ENCODE measurements around the gene HOXA5. TPM values are rescaled to one million over a fixed set of nuclear protein-coding genes. Genes with fewer than 3 reads are reported as not detected.

HOXA5 gene
- total and polyA plus RNA-seq, 5 donors from 2014 or later: not detected

DNA sequence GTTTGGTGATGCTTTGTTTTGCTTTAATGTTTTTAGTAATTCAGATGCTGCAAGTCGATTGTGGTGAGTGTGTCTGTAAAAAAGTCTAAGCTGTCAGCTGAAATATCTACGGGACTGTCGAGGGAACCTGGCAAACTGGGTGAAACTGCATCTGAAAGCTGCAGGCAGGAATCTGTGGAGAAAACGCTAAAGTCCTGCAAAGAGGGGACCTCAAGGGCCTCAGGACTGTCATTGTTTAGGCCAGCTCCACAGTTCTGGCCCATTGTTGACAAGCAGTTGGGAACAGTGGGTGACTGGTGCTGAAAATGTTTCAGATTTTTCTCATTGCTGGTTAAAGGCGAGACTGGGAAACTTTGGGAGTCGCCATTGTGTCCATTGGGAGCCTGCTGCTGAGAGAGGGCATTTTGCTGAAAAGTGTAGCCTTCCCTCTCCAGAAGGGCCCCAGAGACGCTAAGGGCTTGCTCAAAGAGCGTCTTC is 42.7 kb downstream of the HOXA5 start:
- peaks cover 0 to 7% (median 0%) of the 10 kb centered on the region in 7 donors for H3K9me3 Mint-ChIP-seq
- Histone ChIP-seq H3K27me3 (ENCODE audit: control insufficient read depth, insufficient read depth, low read length) (peaks cover 18% of the 10 kb centered on the region), H3K36me3 (ENCODE audit: control insufficient read depth, insufficient read depth, low read length) (no peaks in the 10 kb centered on the region), H3K4me3 (ENCODE audit: low read depth, low read length) (no peak overlapping the region), H3K9me3 (ENCODE audit: control insufficient read depth in 2 of 2, low read length in 2 of 2) (no peaks in the 10 kb centered on the region), H3K27ac (ENCODE audit: insufficient read depth, low read length, poor library complexity, severe bottlenecking) (no peak overlapping the region), H3K4me1 (ENCODE audit: control insufficient read depth, insufficient read depth, low read length, poor library complexity, severe bottlenecking) (peaks cover 25% of the 10 kb centered on the region)
- DNase-seq: no peak
- H3K27me3 Mint-ChIP-seq: peaks cover 73% of the 10 kb centered on the region
- peaks cover 8 to 50% (median 19%) of the 10 kb centered on the region in 4 donors for H3K4me1 Mint-ChIP-seq
- no peak overlapping the region for H3K27ac Mint-ChIP-seq
- no peak for ATAC-seq (ENCODE audit: low read depth in 2 of 2)
- H3K36me3 Mint-ChIP-seq: peaks cover 22% of the 10 kb centered on the region
- peak overlapping the region in 1 of 4 donors; percentile 55 for H3K4me3 Mint-ChIP-seq

GRCh38 chr7:27099453-27100370 is 43.8 kb downstream of the HOXA5 start:
- H3K27me3 Mint-ChIP-seq: peaks cover 75% of the 10 kb centered on the region
- no peak for ATAC-seq (ENCODE audit: low read depth in 2 of 2)
- Histone ChIP-seq H3K36me3 (ENCODE audit: control insufficient read depth, insufficient read depth, low read length) (no peaks in the 10 kb centered on the region), H3K4me1 (ENCODE audit: control insufficient read depth, insufficient read depth, low read length, poor library complexity, severe bottlenecking) (peaks cover 35% of the 10 kb centered on the region), H3K27ac (ENCODE audit: insufficient read depth, low read length, poor library complexity, severe bottlenecking) (no peak overlapping the region), H3K4me3 (ENCODE audit: low read depth, low read length) (no peak overlapping the region), H3K9me3 (ENCODE audit: control insufficient read depth in 2 of 2, low read length in 2 of 2) (no peaks in the 10 kb centered on the region), H3K27me3 (ENCODE audit: control insufficient read depth, insufficient read depth, low read length) (peaks cover 18% of the 10 kb centered on the region)
- H3K36me3 Mint-ChIP-seq: peaks cover 22% of the 10 kb centered on the region
- DNase-seq: no peak
- H3K27ac Mint-ChIP-seq: no peak overlapping the region
- peaks cover 0 to 7% (median 0%) of the 10 kb centered on the region in 7 donors for H3K9me3 Mint-ChIP-seq
- H3K4me1 Mint-ChIP-seq: peaks cover 8 to 60% (median 22%) of the 10 kb centered on the region in 4 donors
- peak overlapping the region in 2 of 4 donors; percentile 36 to 69 for H3K4me3 Mint-ChIP-seq

GRCh38 chr7:27098578-27099451 is 44.7 kb downstream of the HOXA5 start:
- H3K4me1 Mint-ChIP-seq: peaks cover 10 to 66% (median 25%) of the 10 kb centered on the region in 4 donors
- Histone ChIP-seq H3K27ac (ENCODE audit: insufficient read depth, low read length, poor library complexity, severe bottlenecking) (no peak overlapping the region), H3K36me3 (ENCODE audit: control insufficient read depth, insufficient read depth, low read length) (no peaks in the 10 kb centered on the region), H3K4me1 (ENCODE audit: control insufficient read depth, insufficient read depth, low read length, poor library complexity, severe bottlenecking) (peaks cover 35% of the 10 kb centered on the region), H3K4me3 (ENCODE audit: low read depth, low read length) (no peak overlapping the region), H3K27me3 (ENCODE audit: control insufficient read depth, insufficient read depth, low read length) (peaks cover 18% of the 10 kb centered on the region), H3K9me3 (ENCODE audit: control insufficient read depth in 2 of 2, low read length in 2 of 2) (no peaks in the 10 kb centered on the region)
- H3K27me3 Mint-ChIP-seq: peaks cover 74% of the 10 kb centered on the region
- H3K36me3 Mint-ChIP-seq: peaks cover 22% of the 10 kb centered on the region
- H3K27ac Mint-ChIP-seq: no peak overlapping the region
- peak overlapping the region in 3 of 4 donors; percentile 36 to 73 (median 69) for H3K4me3 Mint-ChIP-seq
- peaks cover 0 to 5% (median 0%) of the 10 kb centered on the region in 7 donors for H3K9me3 Mint-ChIP-seq
- ATAC-seq (ENCODE audit: low read depth in 2 of 2): no peak
- DNase-seq: no peak

GRCh38 chr7:27097686-27098577 is 45.5 kb downstream of the HOXA5 start:
- peaks cover 71% of the 10 kb centered on the region for H3K27me3 Mint-ChIP-seq

GRCh38 chr7:27096768-27097514 is 46.5 kb downstream of the HOXA5 start:
- H3K27me3 ChIP-seq (ENCODE audit: control insufficient read depth, insufficient read depth, low read length): peaks cover 19% of the 10 kb centered on the region
- H3K36me3 Mint-ChIP-seq: peaks cover 26% of the 10 kb centered on the region
- peaks cover 0 to 2% (median 0%) of the 10 kb centered on the region in 7 donors for H3K9me3 Mint-ChIP-seq
- DNase-seq (peak in 1 of 3 donors; percentile 12), ATAC-seq (ENCODE audit: low read depth in 2 of 2) (no peak)
- H3K9me3 ChIP-seq (ENCODE audit: control insufficient read depth in 2 of 2, low read length in 2 of 2): no peaks in the 10 kb centered on the region
- H3K27me3 Mint-ChIP-seq: peaks cover 72% of the 10 kb centered on the region
- peak overlapping the region; percentile 65 for H3K27ac ChIP-seq (ENCODE audit: insufficient read depth, low read length, poor library complexity, severe bottlenecking)
- peaks cover 25% of the 10 kb centered on the region for H3K4me1 ChIP-seq (ENCODE audit: control insufficient read depth, insufficient read depth, low read length, poor library complexity, severe bottlenecking)
- H3K27ac Mint-ChIP-seq: peak overlapping the region; percentile 23 to 88 (median 61)
- H3K36me3 ChIP-seq (ENCODE audit: control insufficient read depth, insufficient read depth, low read length): no peaks in the 10 kb centered on the region
- peak overlapping the region; percentile 94 to 98 (median 94) for H3K4me3 Mint-ChIP-seq
- H3K4me1 Mint-ChIP-seq: peaks cover 13 to 53% (median 19%) of the 10 kb centered on the region in 4 donors
- peak overlapping the region; percentile 76 for H3K4me3 ChIP-seq (ENCODE audit: low read depth, low read length)

More at GRCh38 chr7:27097686-27098577, 45.5 kb downstream of the HOXA5 start:
- H3K9me3 ChIP-seq (ENCODE audit: control insufficient read depth in 2 of 2, low read length in 2 of 2): no peaks in the 10 kb centered on the region
- ATAC-seq (ENCODE audit: low read depth in 2 of 2): no peak
- no peaks in the 10 kb centered on the region for H3K36me3 ChIP-seq (ENCODE audit: control insufficient read depth, insufficient read depth, low read length)
- peaks cover 14% of the 10 kb centered on the region for H3K27me3 ChIP-seq (ENCODE audit: control insufficient read depth, insufficient read depth, low read length)
- peak overlapping the region; percentile 94 to 98 (median 94) for H3K4me3 Mint-ChIP-seq
- H3K4me1 Mint-ChIP-seq: peaks cover 16 to 58% (median 24%) of the 10 kb centered on the region in 4 donors
- DNase-seq: no peak
- no peak overlapping the region for H3K27ac Mint-ChIP-seq
- peak overlapping the region; percentile 76 for H3K4me3 ChIP-seq (ENCODE audit: low read depth, low read length)
- peaks cover 22% of the 10 kb centered on the region for H3K36me3 Mint-ChIP-seq
- H3K9me3 Mint-ChIP-seq: peaks cover 0 to 2% (median 0%) of the 10 kb centered on the region in 7 donors
- H3K4me1 ChIP-seq (ENCODE audit: control insufficient read depth, insufficient read depth, low read length, poor library complexity, severe bottlenecking): peaks cover 34% of the 10 kb centered on the region
- H3K27ac ChIP-seq (ENCODE audit: insufficient read depth, low read length, poor library complexity, severe bottlenecking): no peak overlapping the region

DNA sequence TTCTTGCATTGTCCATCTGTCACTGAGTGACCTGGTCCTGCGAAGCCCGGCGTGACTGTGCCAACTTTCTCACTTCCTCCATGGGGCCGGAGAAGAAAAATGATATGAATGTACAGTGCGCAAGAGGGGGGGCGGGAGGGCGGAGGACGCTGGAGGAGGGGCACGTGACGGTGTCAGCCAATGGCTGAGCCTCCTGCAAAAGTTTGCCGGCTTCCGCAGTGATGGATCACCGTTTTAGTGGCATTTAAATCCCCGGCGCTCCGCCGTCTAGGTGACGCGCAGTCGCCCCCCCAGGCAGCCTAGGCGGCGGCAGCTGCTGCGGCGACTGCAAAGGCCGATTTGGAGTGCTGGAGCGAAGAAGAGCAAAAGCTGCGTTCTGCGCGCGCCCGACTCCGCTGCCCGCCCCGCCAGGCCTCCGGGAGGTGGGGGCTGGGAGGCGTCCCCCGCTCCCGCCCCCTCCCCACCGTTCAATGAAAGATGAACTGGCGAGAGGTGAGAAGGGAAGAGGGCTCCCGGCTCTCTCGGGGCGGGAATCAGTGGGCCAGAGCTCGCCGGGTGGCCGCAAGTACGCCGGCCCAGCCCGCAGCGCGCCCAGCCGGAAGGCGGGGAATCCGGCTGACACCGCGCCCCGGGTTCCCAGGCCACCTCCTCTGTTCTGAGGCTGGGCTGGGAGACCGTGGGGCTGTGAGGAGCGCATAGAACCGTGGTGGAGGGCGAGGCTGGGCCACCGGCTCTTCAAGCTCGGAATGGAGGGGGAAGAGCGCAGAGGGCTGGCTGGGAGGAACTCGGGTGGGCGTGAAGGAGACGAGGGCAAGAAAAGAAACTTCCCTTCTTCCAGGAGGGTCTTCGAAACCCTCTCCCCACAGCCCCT is 47.3 kb downstream of the HOXA5 start, which contains the start of gene HOXA1:
HOXA1 (minus strand) TSS at position 104 of the 871 bp plus-strand sequence; CDS start at position 16, 88 bp downstream.
- ATAC-seq (ENCODE audit: low read depth in 2 of 2): peak; percentile 89 to 91
- H3K36me3 Mint-ChIP-seq: peaks cover 19% of the 10 kb centered on the region
- Histone ChIP-seq H3K36me3 (ENCODE audit: control insufficient read depth, insufficient read depth, low read length) (no peaks in the 10 kb centered on the region), H3K4me3 (ENCODE audit: low read depth, low read length) (peak within 1 kb of the TSS; percentile 76), H3K27me3 (ENCODE audit: control insufficient read depth, insufficient read depth, low read length) (peaks cover 17% of the 10 kb centered on the region), H3K9me3 (ENCODE audit: control insufficient read depth in 2 of 2, low read length in 2 of 2) (no peaks in the 10 kb centered on the region), H3K4me1 (ENCODE audit: control insufficient read depth, insufficient read depth, low read length, poor library complexity, severe bottlenecking) (peaks cover 23% of the 10 kb centered on the region), H3K27ac (ENCODE audit: insufficient read depth, low read length, poor library complexity, severe bottlenecking) (peak within 1 kb of the TSS; percentile 65)
- peak; percentile 73 to 86 (median 78) for DNase-seq
- peaks cover 72% of the 10 kb centered on the region for H3K27me3 Mint-ChIP-seq
- peak within 1 kb of the TSS; percentile 94 to 98 (median 94) for H3K4me3 Mint-ChIP-seq
- H3K9me3 Mint-ChIP-seq: peaks cover 0 to 2% (median 0%) of the 10 kb centered on the region in 7 donors
- peak within 1 kb of the TSS; percentile 50 to 88 (median 57) for H3K27ac Mint-ChIP-seq
- H3K4me1 Mint-ChIP-seq: peaks cover 11 to 49% (median 19%) of the 10 kb centered on the region in 4 donors
